ENCODE data around the gene MARF1.

DNA sequence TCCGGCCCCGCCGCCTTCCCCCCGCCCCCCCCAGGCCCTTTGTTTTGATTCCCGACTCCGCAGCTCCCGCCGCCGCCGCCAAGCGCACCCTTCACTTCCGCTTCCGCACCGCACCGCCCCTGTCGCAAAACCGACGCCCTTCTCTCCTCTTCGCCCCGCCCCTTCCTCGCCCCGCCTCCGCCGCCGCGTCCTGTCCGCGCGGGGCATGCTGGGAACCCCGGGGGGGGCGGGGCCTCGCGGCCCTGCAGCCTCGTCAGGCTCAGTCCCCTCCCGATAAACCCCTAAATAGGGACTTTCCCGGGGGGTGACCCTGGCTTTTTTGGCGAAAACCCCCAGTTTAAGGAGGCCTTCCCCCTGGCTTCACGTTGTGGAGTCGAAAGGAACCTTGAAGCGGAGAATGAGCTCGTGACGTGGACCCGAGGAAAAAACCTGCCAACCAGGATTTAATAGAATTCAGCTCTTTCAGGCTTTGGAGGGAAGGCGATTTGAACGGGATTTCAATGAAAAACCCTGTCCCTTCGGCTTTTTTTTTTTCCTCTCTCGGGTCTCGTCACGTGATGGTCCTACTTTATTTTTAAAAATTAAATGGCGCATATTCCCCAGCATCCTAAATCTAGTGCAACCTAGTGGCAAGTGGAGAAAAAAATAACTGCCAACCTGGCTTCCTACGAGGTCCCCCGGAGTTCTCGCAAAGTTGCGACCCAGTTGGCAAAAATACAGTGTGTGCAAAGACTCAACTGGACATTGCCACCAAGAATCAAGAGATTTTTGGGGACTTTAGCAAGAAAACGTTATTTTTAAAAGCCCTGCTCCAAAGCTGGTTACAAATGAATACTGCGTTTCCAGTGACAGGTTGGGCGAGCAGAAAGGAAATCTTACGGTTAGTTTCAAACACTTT, at the start of gene MARF1:
- TF ChIP-seq POLR2A (IDR thresholded peaks at IDR 0.05) (peak in 2 of 4 donors; percentile 93), POLR2AphosphoS5 (IDR thresholded peaks at IDR 0.05) (peak; percentile 94 to 97 (median 96))
- TF ChIP-seq, protein P1, sequence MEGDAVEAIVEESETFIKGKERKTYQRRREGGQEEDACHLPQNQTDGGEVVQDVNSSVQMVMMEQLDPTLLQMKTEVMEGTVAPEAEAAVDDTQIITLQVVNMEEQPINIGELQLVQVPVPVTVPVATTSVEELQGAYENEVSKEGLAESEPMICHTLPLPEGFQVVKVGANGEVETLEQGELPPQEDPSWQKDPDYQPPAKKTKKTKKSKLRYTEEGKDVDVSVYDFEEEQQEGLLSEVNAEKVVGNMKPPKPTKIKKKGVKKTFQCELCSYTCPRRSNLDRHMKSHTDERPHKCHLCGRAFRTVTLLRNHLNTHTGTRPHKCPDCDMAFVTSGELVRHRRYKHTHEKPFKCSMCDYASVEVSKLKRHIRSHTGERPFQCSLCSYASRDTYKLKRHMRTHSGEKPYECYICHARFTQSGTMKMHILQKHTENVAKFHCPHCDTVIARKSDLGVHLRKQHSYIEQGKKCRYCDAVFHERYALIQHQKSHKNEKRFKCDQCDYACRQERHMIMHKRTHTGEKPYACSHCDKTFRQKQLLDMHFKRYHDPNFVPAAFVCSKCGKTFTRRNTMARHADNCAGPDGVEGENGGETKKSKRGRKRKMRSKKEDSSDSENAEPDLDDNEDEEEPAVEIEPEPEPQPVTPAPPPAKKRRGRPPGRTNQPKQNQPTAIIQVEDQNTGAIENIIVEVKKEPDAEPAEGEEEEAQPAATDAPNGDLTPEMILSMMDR (IDR thresholded peaks at IDR 0.05), result peak in 4 of 7 experiments; percentile 11 to 48 (median 42)
